ENCODE measurements around the gene APBA1. TPM values are rescaled to one million over a fixed set of nuclear protein-coding genes. Genes with fewer than 3 reads are reported as not detected.

The APBA1 gene
- 4.6 and 4.8 TPM in 2 replicates for polyA plus RNA-seq (2011; rRNA removed)
- polyA minus RNA-seq (2011; rRNA and poly(A)+ RNA removed), result 5.3 and 10.2 TPM in 2 replicates

DNA sequence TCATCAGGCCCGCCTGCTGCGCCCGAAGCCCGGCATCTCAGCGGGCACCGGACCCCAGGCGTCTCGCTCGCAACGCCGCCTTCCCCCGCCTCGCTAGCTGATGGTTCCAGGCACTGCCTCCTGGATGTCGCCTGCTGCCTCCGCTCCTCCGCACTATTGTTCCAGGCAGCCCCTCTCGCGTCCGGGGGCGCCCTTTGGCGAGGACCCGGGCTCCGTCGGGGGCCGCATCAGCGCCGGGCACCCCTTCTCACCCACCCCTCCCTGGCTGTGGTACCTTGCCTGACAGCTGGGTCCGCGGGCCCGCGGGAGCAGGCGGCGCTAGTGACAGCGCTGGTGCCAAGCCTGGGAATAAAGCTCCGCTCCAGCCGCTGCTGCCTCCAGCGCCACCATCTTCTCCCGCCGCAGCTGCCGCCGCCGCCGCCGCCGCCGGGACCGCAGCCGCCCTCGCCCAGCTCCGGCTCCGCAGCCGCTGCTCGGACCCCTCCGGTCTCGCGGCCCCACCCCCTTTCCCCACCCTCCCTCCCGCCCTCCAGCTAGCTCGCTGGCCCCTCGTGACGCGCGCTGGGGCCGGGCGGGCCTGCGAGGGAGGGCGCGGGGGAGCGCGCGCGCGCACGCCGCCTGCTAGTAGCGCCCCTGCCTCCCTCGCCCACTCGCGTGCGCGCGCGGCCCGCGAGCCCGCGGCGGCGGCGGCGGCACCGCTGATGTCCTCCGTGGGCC, at the start of gene APBA1:
TSS of gene APBA1 (minus strand) at position 493 of the 717 bp plus-strand sequence.
- DNase-seq (ENCODE audit: low read depth), result no peak
- peak; percentile 18; the same call in 1 of the 2 replicates for TF ChIP-seq CTCF (IDR thresholded peaks at IDR 0.05; ENCODE audit: insufficient read depth, low read depth, low read length)
- Histone ChIP-seq H3K27me3 (ENCODE audit: control insufficient read depth, insufficient read depth, low read length) (no peaks in the 10 kb centered on the region), H3K4me3 (ENCODE audit: low read depth, low read length) (peak within 1 kb of the TSS; percentile 84), H3K36me3 (ENCODE audit: control insufficient read depth, insufficient read depth, low read length) (no peaks in the 10 kb centered on the region)
- ChIA-PET POLR2A (no interaction called here), CTCF (interaction anchor here (0.6 to 2.4 kb wide), 26 partner anchors 11 to 555 kb away, joined by 3 to 21 read pairs (median 3); no protein-coding TSS in a partner anchor)

- ChIA-PET CTCF (interaction anchor here (0.6 kb wide), 1 partner anchor 42 kb away, joined by 3 read pairs; no protein-coding TSS in a partner anchor), POLR2A (no interaction called here)
- no peak for TF ChIP-seq CTCF (IDR thresholded peaks at IDR 0.05; ENCODE audit: insufficient read depth, low read depth, low read length)
- H3K27me3 ChIP-seq (ENCODE audit: control insufficient read depth, insufficient read depth, low read length), result no peaks in the 10 kb centered on the region
- H3K36me3 ChIP-seq (ENCODE audit: control insufficient read depth, insufficient read depth, low read length), result peaks cover 2% of the 10 kb centered on the region
- DNase-seq (ENCODE audit: low read depth), result no peak
- no peak overlapping the region for H3K4me3 ChIP-seq (ENCODE audit: low read depth, low read length)
These were observed 47.8 kb upstream of the APBA1 start for GRCh38 chr9:69719983-69720382.

GRCh38 chr9:69719367-69719766, 47.2 kb upstream of the APBA1 start:
- no peak for DNase-seq (ENCODE audit: low read depth)
- POLR2A ChIA-PET, result no interaction called here
- CTCF ChIA-PET, result interaction anchor here (0.6 kb wide), 1 partner anchor 42 kb away, joined by 3 read pairs; no protein-coding TSS in a partner anchor
- TF ChIP-seq CTCF (IDR thresholded peaks at IDR 0.05; ENCODE audit: insufficient read depth, low read depth, low read length), result no peak
- Histone ChIP-seq H3K36me3 (ENCODE audit: control insufficient read depth, insufficient read depth, low read length) (peaks cover 2% of the 10 kb centered on the region), H3K27me3 (ENCODE audit: control insufficient read depth, insufficient read depth, low read length) (no peaks in the 10 kb centered on the region), H3K4me3 (ENCODE audit: low read depth, low read length) (no peak overlapping the region)

DNA sequence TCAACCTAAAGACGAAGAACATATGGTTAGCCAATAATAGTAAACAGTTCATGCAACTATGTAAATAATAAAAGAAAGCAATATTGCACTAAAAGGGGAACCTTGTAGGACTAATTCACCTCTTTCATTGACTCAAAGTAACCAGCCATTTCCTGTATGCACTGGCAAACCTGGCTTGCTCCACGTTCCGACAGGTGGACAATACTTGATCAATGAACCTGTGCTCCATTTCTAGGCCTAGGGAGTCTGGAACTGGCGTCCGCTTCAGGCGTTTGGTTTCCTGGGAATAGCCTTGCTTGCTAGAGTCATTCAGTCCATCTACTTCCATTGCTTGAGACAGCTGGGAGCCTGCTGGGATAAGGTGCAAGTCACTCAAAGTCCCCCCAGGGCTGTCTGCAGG, 46.0 kb upstream of the APBA1 start:
- DNase-seq (ENCODE audit: low read depth), result no peak
- ChIA-PET CTCF (no interaction called here), POLR2A (no interaction called here)
- H3K4me3 ChIP-seq (ENCODE audit: low read depth, low read length), result no peak overlapping the region
- no peaks in the 10 kb centered on the region for H3K27me3 ChIP-seq (ENCODE audit: control insufficient read depth, insufficient read depth, low read length)
- TF ChIP-seq CTCF (IDR thresholded peaks at IDR 0.05; ENCODE audit: insufficient read depth, low read depth, low read length), result no peak
- peaks cover 1% of the 10 kb centered on the region for H3K36me3 ChIP-seq (ENCODE audit: control insufficient read depth, insufficient read depth, low read length)

- no peak for TF ChIP-seq CTCF (IDR thresholded peaks at IDR 0.05; ENCODE audit: insufficient read depth, low read depth, low read length)
- CTCF ChIA-PET, result interaction anchor here (0.8 to 1.3 kb wide), 3 partner anchors 9 to 72 kb away, joined by 3 to 6 read pairs (median 3); partner anchors contain the start of gene APBA1
- no peaks in the 10 kb centered on the region; the same call in 1 of the 2 replicates for H3K36me3 ChIP-seq (ENCODE audit: control insufficient read depth, insufficient read depth, low read length)
These were observed 43.7 kb upstream of the APBA1 start for GRCh38 chr9:69715825-69716224.

More at GRCh38 chr9:69715825-69716224, 43.7 kb upstream of the APBA1 start:
- H3K27me3 ChIP-seq (ENCODE audit: control insufficient read depth, insufficient read depth, low read length), result no peaks in the 10 kb centered on the region
- POLR2A ChIA-PET, result no interaction called here
- no peak overlapping the region for H3K4me3 ChIP-seq (ENCODE audit: low read depth, low read length)
- DNase-seq (ENCODE audit: low read depth), result no peak

Measured in BJ (cell line).